Measurements from ENCODE around the gene CDK19. TPM values are rescaled to one million over a fixed set of nuclear protein-coding genes. Genes with fewer than 3 reads are reported as not detected.
"Not testable (repeated sequence)": the region's sequence is repeated elsewhere in the genome, so short reads cannot be mapped to it uniquely, and the experiment has no call there.

Gene CDK19
- total and polyA plus RNA-seq, 10 of the 15 experiments (the other 5 are each of a cell fraction or from before 2014, with no cell fraction given), result 4.6 to 21.4 (median 12.4) TPM

- Histone ChIP-seq H3K4me3 (no peak overlapping the region), H2AFZ (ENCODE audit: control insufficient read depth, low read depth, low read length) (no peak overlapping the region), H3K27me3 (replicated peaks in 1 of 2; ENCODE audit: control insufficient read depth in 2 of 2, insufficient read depth in 2 of 2, low read length in 1 of 2) (no peaks in the 10 kb centered on the region), H3K4me1 (ENCODE audit: control insufficient read depth, insufficient read depth, low read length) (no peaks in the 10 kb centered on the region), H4K20me1 (ENCODE audit: control insufficient read depth, insufficient read depth) (no peaks in the 10 kb centered on the region), H3K79me2 (ENCODE audit: control insufficient read depth, insufficient read depth, low read length) (no peaks in the 10 kb centered on the region), H3K36me3 (ENCODE audit: control insufficient read depth in 2 of 2, insufficient read depth in 2 of 2, low read length in 1 of 2) (no peaks in the 10 kb centered on the region), H3K4me2 (ENCODE audit: control insufficient read depth, insufficient read depth) (no peak overlapping the region), H3K9ac (ENCODE audit: control insufficient read depth, insufficient read depth, low read length) (no peak overlapping the region), H3K9me3 (replicated peaks; ENCODE audit: control insufficient read depth, insufficient read depth, low read length) (no peaks in the 10 kb centered on the region), H3K27ac (ENCODE audit: control insufficient read depth, insufficient read depth) (no peak overlapping the region)
- FAIRE-seq, result no peak
- 100% methylated on average over 3 of the region's 3 CpGs for WGBS (ENCODE audit: insufficient coverage, insufficient replicate concordance, low lambda C conversion rate, missing lambda C conversion rate)
- no peak for DNase-seq (ENCODE audit: low read depth, low spot score)
- intact Hi-C loops (cut with micrococcal nuclease; ENCODE audit: unreplicated experiment) (no loop called here), in situ Hi-C loops (cut with MboI) (no loop called here)
- ChIA-PET CTCF (interaction anchor here (0.6 kb wide), 1 partner anchor 221 kb away, joined by 3 read pairs; no protein-coding TSS in a partner anchor), POLR2A (no interaction called here), SMC1A (ENCODE audit: uncharacterized antibody, unreplicated experiment) (no interaction called here), RAD21 (ENCODE audit: unreplicated experiment) (interaction anchor here (0.7 kb wide), 1 partner anchor 95 kb away, joined by 4 read pairs; no protein-coding TSS in a partner anchor)
- TF ChIP-seq ZNF592 (IDR thresholded peaks at IDR 0.05) (no peak), IKZF1 (conservative IDR thresholded peaks at IDR 0.05) (no peak), PKNOX1 (IDR thresholded peaks at IDR 0.05) (no peak), ETV6 (conservative IDR thresholded peaks at IDR 0.05 in 1 of 2, IDR thresholded peaks at IDR 0.05 in 1 of 2; ENCODE audit: borderline replicate concordance in 1 of 2, low read depth in 1 of 2) (no peak), HCFC1 (IDR thresholded peaks at IDR 0.05; ENCODE audit: low read length) (no peak), MYC (IDR thresholded peaks at IDR 0.05; ENCODE audit: insufficient read depth, insufficient read length, insufficient replicate concordance, low read length, severe bottlenecking) (no peak), SUPT20H (IDR thresholded peaks at IDR 0.05; ENCODE audit: borderline replicate concordance, control insufficient read depth, low read depth, low read length) (no peak), SREBF1 (IDR thresholded peaks at IDR 0.05; ENCODE audit: low read length) (no peak), USF1 (IDR thresholded peaks at IDR 0.05; ENCODE audit: borderline replicate concordance, extremely low read length, insufficient read depth, low read depth, low read length) (no peak), HDAC6 (IDR thresholded peaks at IDR 0.05; ENCODE audit: unreplicated experiment) (no peak), WRNIP1 (IDR thresholded peaks at IDR 0.05; ENCODE audit: borderline replicate concordance, low read depth, low read length) (no peak)
- BruUV-seq (replicated peaks), result no TSS peak
- ATAC-seq, result no peak
Observed at GRCh38 chr6:110720066-110720465, 95.2 kb downstream of the CDK19 start.

- SMC1A ChIA-PET (ENCODE audit: uncharacterized antibody, unreplicated experiment); BruUV-seq (replicated peaks); DNase-seq (ENCODE audit: low read depth, low spot score); FAIRE-seq; CTCF ChIA-PET; H3K9me3 ChIP-seq (replicated peaks; ENCODE audit: control insufficient read depth, insufficient read depth, low read length); H3K79me2 ChIP-seq (ENCODE audit: control insufficient read depth, insufficient read depth, low read length); ATAC-seq; H3K36me3 ChIP-seq (ENCODE audit: control insufficient read depth in 2 of 2, insufficient read depth in 2 of 2, low read length in 1 of 2); H4K20me1 ChIP-seq (ENCODE audit: control insufficient read depth, insufficient read depth); intact Hi-C loops (cut with micrococcal nuclease; ENCODE audit: unreplicated experiment); H3K4me2 ChIP-seq (ENCODE audit: control insufficient read depth, insufficient read depth); POLR2A ChIA-PET; H3K27me3 ChIP-seq (replicated peaks in 1 of 2; ENCODE audit: control insufficient read depth in 2 of 2, insufficient read depth in 2 of 2, low read length in 1 of 2); H3K4me1 ChIP-seq (ENCODE audit: control insufficient read depth, insufficient read depth, low read length); H2AFZ ChIP-seq (ENCODE audit: control insufficient read depth, low read depth, low read length); H3K9ac ChIP-seq (ENCODE audit: control insufficient read depth, insufficient read depth, low read length); H3K27ac ChIP-seq (ENCODE audit: control insufficient read depth, insufficient read depth); H3K4me3 ChIP-seq; in situ Hi-C loops (cut with MboI): not testable (repeated sequence)
- RAD21 ChIA-PET (ENCODE audit: unreplicated experiment), result interaction anchor here (0.7 kb wide), 1 partner anchor 95 kb away, joined by 4 read pairs; no protein-coding TSS in a partner anchor
- over 99% methylated on average over 6 of the region's 7 CpGs for WGBS (ENCODE audit: insufficient coverage, insufficient replicate concordance, low lambda C conversion rate, missing lambda C conversion rate)
Observed at GRCh38 chr6:110719601-110720000, 95.7 kb downstream of the CDK19 start.

All from GM12878 (cell line).